Liver (tissue), 9 donors: Measurements from ENCODE around the gene ADCY4. TPM values are rescaled to one million over a fixed set of nuclear protein-coding genes. Genes with fewer than 3 reads are reported as not detected.

ENCODE experiments used
- DNase-seq: peaks from one replicate; pipeline ENCODE4 v3.0.0-alpha.2; 2017; ENCODE audit warnings: low spot score
- H3K27ac ChIP-seq, 2 donors: one replicate each; pipeline ENCODE4 v1.7.0; 2013; ENCODE audit warnings: inconsistent platforms in 2 of 2, low read length in 2 of 2, control low read depth in 1 of 2, low read depth in 1 of 2, mild to moderate bottlenecking in 1 of 2
- H3K27me3 ChIP-seq, 4 donors: one replicate each; pipeline versions ENCODE4 v1.6.1 to v1.7.0; 2013; ENCODE audit warnings: low read length in 3 of 4, inconsistent platforms in 1 of 4, mild to moderate bottlenecking in 1 of 4, moderate library complexity in 1 of 4; ENCODE audit not compliant: control insufficient read depth in 4 of 4, insufficient read depth in 4 of 4
- H3K36me3 ChIP-seq, 4 donors: one replicate each; pipeline versions ENCODE4 v1.6.1 to v1.7.0; 2013; ENCODE audit warnings: low read length in 3 of 4, mild to moderate bottlenecking in 3 of 4, low read depth in 1 of 4, moderate library complexity in 1 of 4; ENCODE audit not compliant: control insufficient read depth in 4 of 4, insufficient read depth in 3 of 4
- H3K4me1 ChIP-seq, 4 donors: one replicate each; pipeline versions ENCODE4 v1.6.1 to v1.7.0; 2013; ENCODE audit warnings: low read length in 3 of 4, mild to moderate bottlenecking in 3 of 4, moderate library complexity in 1 of 4; ENCODE audit not compliant: control insufficient read depth in 4 of 4, insufficient read depth in 4 of 4
- H3K4me3 ChIP-seq, 3 donors: one replicate each; pipeline versions ENCODE4 v1.6.1 to v1.7.0; 2013; ENCODE audit warnings: low read length in 3 of 3, control low read depth in 1 of 3, low read depth in 1 of 3, mild to moderate bottlenecking in 1 of 3
- H3K9ac ChIP-seq, 2 donors: one replicate each; pipeline ENCODE4 v1.7.0; 2013; ENCODE audit warnings: low read length in 2 of 2, mild to moderate bottlenecking in 2 of 2, moderate library complexity in 2 of 2, control low read depth in 1 of 2, low read depth in 1 of 2
- H3K9me3 ChIP-seq, 4 donors: one replicate each; pipeline versions ENCODE4 v1.6.1 to v1.7.0; 2013; ENCODE audit warnings: low read length in 3 of 4; ENCODE audit not compliant: control insufficient read depth in 4 of 4
- EGR1 ChIP-seq, 2 donors: IDR thresholded peaks; 2 replicates each; pipeline ENCODE4 v1.6.1; 2016 to 2018; ENCODE audit warnings: antibody characterized with exemption in 2 of 2, low read depth in 2 of 2
- FOXA1 ChIP-seq: IDR thresholded peaks from 2 replicates; pipeline ENCODE4 v1.6.1; 2016; ENCODE audit warnings: antibody characterized with exemption
- FOXA2 ChIP-seq: IDR thresholded peaks from 2 replicates; pipeline ENCODE4 v1.6.1; 2016; ENCODE audit warnings: antibody characterized with exemption
- GABPA ChIP-seq, 2 donors: IDR thresholded peaks in 1 of 2; conservative IDR thresholded peaks in 1 of 2; 2 replicates each; pipeline ENCODE4 v1.6.1; 2016; ENCODE audit warnings: antibody characterized with exemption in 2 of 2, mild to moderate bottlenecking in 1 of 2, moderate library complexity in 1 of 2
- JUND ChIP-seq, 2 donors: IDR thresholded peaks; 2 replicates each; pipeline ENCODE4 v1.6.1; 2016; ENCODE audit warnings: antibody characterized with exemption in 2 of 2
- NR2F2 ChIP-seq: IDR thresholded peaks from 2 replicates; pipeline ENCODE4 v1.6.1; 2016; ENCODE audit warnings: antibody characterized with exemption
- RAD21 ChIP-seq, 2 donors: IDR thresholded peaks; 2 replicates each; pipeline ENCODE4 v1.6.1; 2016; ENCODE audit warnings: antibody characterized with exemption in 2 of 2, mild to moderate bottlenecking in 2 of 2
- RXRA ChIP-seq, 2 donors: IDR thresholded peaks; 2 replicates each; pipeline ENCODE4 v1.6.1; 2017 to 2018; ENCODE audit warnings: antibody characterized with exemption in 2 of 2, mild to moderate bottlenecking in 1 of 2
- SP1 ChIP-seq: IDR thresholded peaks from 2 replicates; pipeline ENCODE4 v1.6.1; 2018; ENCODE audit warnings: antibody characterized with exemption, mild to moderate bottlenecking
- TAF1 ChIP-seq: conservative IDR thresholded peaks from 2 replicates; pipeline ENCODE4 v1.6.1; 2016; ENCODE audit warnings: antibody characterized with exemption, mild to moderate bottlenecking
- YY1 ChIP-seq: IDR thresholded peaks from 2 replicates; pipeline ENCODE4 v1.6.1; 2016; ENCODE audit warnings: antibody characterized with exemption, mild to moderate bottlenecking
- WGBS: extraction: QIAGEN DNeasy Blood & Tissue Kit; methylation state at CpG from one replicate; pipeline ENCODE4 v1.1.7; 2013; 5-methylcytosine and 5-hydroxymethylcytosine counted together
- polyA plus RNA-seq, 2 donors: library from polyadenylated mRNA; stranded (reverse) in 1 of 2; unstranded in 1 of 2; fragments of 200-250 nt in 1 of 2; fragments of >200 nt in 1 of 2; fragmentation: Nextera tagmentation in 1 of 2; extraction: Ambion mirVana in 1 of 2; gene quantifications; one replicate each; pipeline versions ENCODE4 v1.2.1 to v1.2.3, GENCODE V29; 2013 to 2015
- total RNA-seq, 2 donors: library from RNA; depleted of rRNA; stranded (reverse); fragments of >200 nt; gene quantifications; one replicate each; pipeline ENCODE4 v1.2.3, GENCODE V29; 2014
- TF ChIP-seq, protein P1 (sequence below): IDR thresholded peaks from 2 replicates; pipeline ENCODE4 v1.6.1; 2016; ENCODE audit warnings: antibody characterized with exemption, mild to moderate bottlenecking
- TF ChIP-seq, protein P2 (sequence below): IDR thresholded peaks from 2 replicates; pipeline ENCODE4 v1.6.1; 2016; ENCODE audit warnings: antibody characterized with exemption
- TF ChIP-seq, protein P3 (sequence below): IDR thresholded peaks from 2 replicates; pipeline ENCODE4 v1.6.1; 2016; ENCODE audit warnings: antibody characterized with exemption
- donor health status: healthy.
- donor health status: healthy.
- donor health status: healthy.
- donor health status: healthy.
- donor health status: healthy.

Gene ADCY4
- total and polyA plus RNA-seq, 4 donors = 2.2 to 7.2 (median 4.0) TPM

DNA sequence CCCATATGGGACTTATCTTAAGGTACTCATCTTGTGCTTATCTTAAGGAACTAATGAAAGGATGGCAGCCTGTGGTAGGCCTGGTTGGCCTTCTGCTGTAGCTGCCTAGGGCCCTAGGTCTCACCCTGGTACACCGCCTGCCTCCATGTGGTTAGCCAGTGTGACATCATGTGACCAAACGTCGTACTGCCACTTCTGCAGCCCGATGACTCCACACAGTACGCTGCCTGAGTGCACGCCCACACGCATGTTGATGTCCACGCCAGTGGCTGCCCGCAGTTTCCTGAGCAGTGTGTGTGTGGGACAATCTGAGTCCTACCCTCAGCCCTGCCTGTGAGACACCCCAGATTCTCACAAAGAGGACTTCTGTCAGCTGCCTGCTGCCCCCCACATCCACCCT lies 5.1 kb downstream of the ADCY4 start (continued):
- TF ChIP-seq, protein P1, sequence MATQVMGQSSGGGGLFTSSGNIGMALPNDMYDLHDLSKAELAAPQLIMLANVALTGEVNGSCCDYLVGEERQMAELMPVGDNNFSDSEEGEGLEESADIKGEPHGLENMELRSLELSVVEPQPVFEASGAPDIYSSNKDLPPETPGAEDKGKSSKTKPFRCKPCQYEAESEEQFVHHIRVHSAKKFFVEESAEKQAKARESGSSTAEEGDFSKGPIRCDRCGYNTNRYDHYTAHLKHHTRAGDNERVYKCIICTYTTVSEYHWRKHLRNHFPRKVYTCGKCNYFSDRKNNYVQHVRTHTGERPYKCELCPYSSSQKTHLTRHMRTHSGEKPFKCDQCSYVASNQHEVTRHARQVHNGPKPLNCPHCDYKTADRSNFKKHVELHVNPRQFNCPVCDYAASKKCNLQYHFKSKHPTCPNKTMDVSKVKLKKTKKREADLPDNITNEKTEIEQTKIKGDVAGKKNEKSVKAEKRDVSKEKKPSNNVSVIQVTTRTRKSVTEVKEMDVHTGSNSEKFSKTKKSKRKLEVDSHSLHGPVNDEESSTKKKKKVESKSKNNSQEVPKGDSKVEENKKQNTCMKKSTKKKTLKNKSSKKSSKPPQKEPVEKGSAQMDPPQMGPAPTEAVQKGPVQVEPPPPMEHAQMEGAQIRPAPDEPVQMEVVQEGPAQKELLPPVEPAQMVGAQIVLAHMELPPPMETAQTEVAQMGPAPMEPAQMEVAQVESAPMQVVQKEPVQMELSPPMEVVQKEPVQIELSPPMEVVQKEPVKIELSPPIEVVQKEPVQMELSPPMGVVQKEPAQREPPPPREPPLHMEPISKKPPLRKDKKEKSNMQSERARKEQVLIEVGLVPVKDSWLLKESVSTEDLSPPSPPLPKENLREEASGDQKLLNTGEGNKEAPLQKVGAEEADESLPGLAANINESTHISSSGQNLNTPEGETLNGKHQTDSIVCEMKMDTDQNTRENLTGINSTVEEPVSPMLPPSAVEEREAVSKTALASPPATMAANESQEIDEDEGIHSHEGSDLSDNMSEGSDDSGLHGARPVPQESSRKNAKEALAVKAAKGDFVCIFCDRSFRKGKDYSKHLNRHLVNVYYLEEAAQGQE = no peak

DNA sequence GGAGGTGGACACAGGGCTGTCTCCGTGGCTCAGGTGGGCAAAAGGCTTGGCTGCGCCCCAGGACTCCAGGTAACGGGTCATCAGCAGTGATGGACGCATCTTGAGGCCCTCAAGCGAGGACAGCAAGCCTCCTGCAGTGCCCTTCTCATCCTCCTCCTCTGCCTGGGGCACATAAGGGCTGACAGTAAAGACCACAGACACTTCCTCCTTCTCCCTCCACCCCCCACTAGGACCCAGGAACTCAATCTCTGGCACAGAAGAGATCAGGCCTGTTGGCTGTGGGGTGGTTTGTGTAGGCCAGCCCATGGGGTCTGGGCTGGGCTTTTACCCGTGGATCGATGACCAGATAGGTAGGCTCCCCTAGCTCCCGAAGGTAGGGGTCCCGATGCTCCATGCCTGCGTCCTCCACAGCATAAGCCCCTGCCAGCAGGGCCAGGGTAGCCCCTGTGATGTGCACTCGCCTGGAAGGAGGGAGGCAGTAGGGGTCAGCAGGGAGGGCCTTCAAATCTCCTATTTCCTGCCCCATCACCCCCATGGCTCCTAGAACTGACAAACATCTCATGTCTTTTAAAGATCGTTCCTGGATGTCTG lies 5.7 kb downstream of the ADCY4 start:
- WGBS = 90% methylated on average over 12 of the region's 12 CpGs
- H3K27me3 ChIP-seq = no peaks in the 10 kb centered on the region
- TF ChIP-seq, protein P2, sequence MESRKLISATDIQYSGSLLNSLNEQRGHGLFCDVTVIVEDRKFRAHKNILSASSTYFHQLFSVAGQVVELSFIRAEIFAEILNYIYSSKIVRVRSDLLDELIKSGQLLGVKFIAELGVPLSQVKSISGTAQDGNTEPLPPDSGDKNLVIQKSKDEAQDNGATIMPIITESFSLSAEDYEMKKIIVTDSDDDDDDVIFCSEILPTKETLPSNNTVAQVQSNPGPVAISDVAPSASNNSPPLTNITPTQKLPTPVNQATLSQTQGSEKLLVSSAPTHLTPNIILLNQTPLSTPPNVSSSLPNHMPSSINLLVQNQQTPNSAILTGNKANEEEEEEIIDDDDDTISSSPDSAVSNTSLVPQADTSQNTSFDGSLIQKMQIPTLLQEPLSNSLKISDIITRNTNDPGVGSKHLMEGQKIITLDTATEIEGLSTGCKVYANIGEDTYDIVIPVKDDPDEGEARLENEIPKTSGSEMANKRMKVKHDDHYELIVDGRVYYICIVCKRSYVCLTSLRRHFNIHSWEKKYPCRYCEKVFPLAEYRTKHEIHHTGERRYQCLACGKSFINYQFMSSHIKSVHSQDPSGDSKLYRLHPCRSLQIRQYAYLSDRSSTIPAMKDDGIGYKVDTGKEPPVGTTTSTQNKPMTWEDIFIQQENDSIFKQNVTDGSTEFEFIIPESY = no peak
- TF ChIP-seq SP1 (no peak), EGR1 (IDR thresholded peaks at IDR 0.05; ENCODE audit: low read depth in 2 of 2) (no peak), GABPA (IDR thresholded peaks at IDR 0.05 in 1 of 2, conservative IDR thresholded peaks at IDR 0.05 in 1 of 2) (no peak), TAF1 (no peak), FOXA2 (no peak), RAD21 (IDR thresholded peaks at IDR 0.05) (no peak), NR2F2 (no peak), YY1 (no peak), FOXA1 (no peak), RXRA (IDR thresholded peaks at IDR 0.05) (no peak), JUND (IDR thresholded peaks at IDR 0.05) (no peak)
- TF ChIP-seq, protein P3, sequence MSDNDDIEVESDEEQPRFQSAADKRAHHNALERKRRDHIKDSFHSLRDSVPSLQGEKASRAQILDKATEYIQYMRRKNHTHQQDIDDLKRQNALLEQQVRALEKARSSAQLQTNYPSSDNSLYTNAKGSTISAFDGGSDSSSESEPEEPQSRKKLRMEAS = no peak
- TF ChIP-seq, protein P1 = no peak
- no peak for DNase-seq
- H3K4me1 ChIP-seq = peaks cover 7 to 29% (median 16%) of the 10 kb centered on the region in 4 donors
- no peaks in the 10 kb centered on the region for H3K36me3 ChIP-seq
- no peak overlapping the region for H3K9ac ChIP-seq
- no peak overlapping the region for H3K27ac ChIP-seq
- no peaks in the 10 kb centered on the region for H3K9me3 ChIP-seq
- no peak overlapping the region for H3K4me3 ChIP-seq
